Sigmoid colon (tissue), 7 donors: ENCODE measurements around the gene SMKR1. TPM values are rescaled to one million over a fixed set of nuclear protein-coding genes. Genes with fewer than 3 reads are reported as not detected.

ENCODE experiments used
- DNase-seq: peaks from one replicate; pipeline ENCODE4 v3.0.0-alpha.2; 2019
- H3K27ac ChIP-seq, 4 donors: fragments of 200-600 bp; sonication (generic); one replicate each; pipeline ENCODE4 v1.5.1; 2016 to 2019; ENCODE audit warnings: mild to moderate bottlenecking in 1 of 4
- H3K27me3 ChIP-seq, 3 donors: fragments of 200-600 bp; sonication (generic); one replicate each; pipeline ENCODE4 v1.5.1; 2019; ENCODE audit warnings: mild to moderate bottlenecking in 1 of 3
- H3K36me3 ChIP-seq, 4 donors: fragments of 200-600 bp; sonication (generic); one replicate each; pipeline ENCODE4 v1.5.1; 2016 to 2019
- H3K4me1 ChIP-seq, 4 donors: fragments of 200-600 bp; sonication (generic); one replicate each; pipeline ENCODE4 v1.5.1; 2017 to 2019
- H3K4me3 ChIP-seq, 4 donors: fragments of 200-600 bp; sonication (generic); one replicate each; pipeline ENCODE4 v1.5.1; 2017 to 2019; ENCODE audit warnings: mild to moderate bottlenecking in 2 of 4, moderate library complexity in 1 of 4
- H3K9me3 ChIP-seq, 4 donors: fragments of 200-600 bp in 3 of 4; sonication (generic) in 3 of 4; one replicate each; pipeline versions ENCODE4 v1.5.1 to v1.6.1; 2013 to 2019
- CTCF ChIP-seq, 4 experiments: fragments of 450-650 bp in 3 of 4; fragments of 200-600 bp in 1 of 4; IDR thresholded peaks; one replicate each; pipeline ENCODE4 v1.5.1; 2016 to 2019; ENCODE audit warnings: antibody characterized with exemption in 4 of 4, mild to moderate bottlenecking in 3 of 4, moderate library complexity in 2 of 4
- EP300 ChIP-seq, 4 donors: sonication (generic); formaldehyde crosslinking; IDR thresholded peaks; one replicate each; pipeline ENCODE4 v1.6.1; 2017; ENCODE audit warnings: antibody characterized with exemption in 4 of 4
- POLR2A ChIP-seq, 2 donors: fragments of 450-650 bp; IDR thresholded peaks; one replicate each; pipeline ENCODE4 v1.6.1; 2016; ENCODE audit warnings: antibody characterized with exemption in 2 of 2, mild to moderate bottlenecking in 2 of 2, moderate library complexity in 2 of 2
- POLR2AphosphoS5 ChIP-seq, 4 donors: sonication (generic); formaldehyde crosslinking; IDR thresholded peaks; one replicate each; pipeline ENCODE4 v1.6.1; 2017; ENCODE audit warnings: antibody characterized with exemption in 4 of 4
- WGBS, 2 donors: extraction: QIAGEN DNeasy Blood & Tissue Kit; methylation state at CpG; one replicate each; pipeline ENCODE4 v1.1.7; 2013; 5-methylcytosine and 5-hydroxymethylcytosine counted together
- intact Hi-C: fragments of 100-400 bp; cut with DNase I; formaldehyde crosslinking; loops from one replicate; pipeline ENCODE4 v1.15.1; 2023
- polyA plus RNA-seq, 3 donors: library from polyadenylated mRNA; stranded (reverse); fragments of 200-250 nt; gene quantifications; one replicate each; pipeline ENCODE4 v1.2.3, GENCODE V29; 2013
- total RNA-seq, 4 donors: library from RNA; depleted of rRNA; stranded (reverse); fragments of >200 nt; gene quantifications; one replicate each; pipeline ENCODE4 v1.1.0, GENCODE V29; 2016
- donor health status: healthy with polysubstance abuse.
- donor health status: Bipolar disorder and iron deficiency.
- donor health status: healthy.

Gene SMKR1
- not detected for total RNA-seq
- polyA plus RNA-seq, result under 1 TPM in 1 of 3 donors, not detected in 2; 0.45 TPM

- Histone ChIP-seq H3K9me3 (no peaks in the 10 kb centered on the region), H3K27ac (no peak within 1 kb of the TSS), H3K27me3 (peaks cover 0 to 16% (median 0%) of the 10 kb centered on the region in 3 donors), H3K4me1 (peaks cover 0 to 17% (median 8%) of the 10 kb centered on the region in 4 donors), H3K36me3 (no peaks in the 10 kb centered on the region), H3K4me3 (peak within 1 kb of the TSS; percentile 25 to 60 (median 53))
- 3 to 5% methylated on average over 89 of the region's 89 CpGs for WGBS, 2 donors
- peak; percentile 71 for DNase-seq
- TF ChIP-seq POLR2AphosphoS5 (IDR thresholded peaks at IDR 0.05), result no peak
- TF ChIP-seq EP300 (IDR thresholded peaks at IDR 0.05), result no peak
- TF ChIP-seq CTCF (IDR thresholded peaks at IDR 0.05), result no peak
- no peak for TF ChIP-seq POLR2A (IDR thresholded peaks at IDR 0.05)
- intact Hi-C loops, result no loop called here
These were observed at the start of gene SMKR1 for GRCh38 chr7:129501760-129502707. SMKR1 (plus strand) TSS chr7:129502531; CDS start chr7:129502825, 294 bp downstream.

GRCh38 chr7:129452589-129453231 is 49.6 kb upstream of the SMKR1 start:
- Histone ChIP-seq H3K27ac (no peak overlapping the region), H3K36me3 (no peaks in the 10 kb centered on the region), H3K9me3 (peaks cover 0 to 9% (median 6%) of the 10 kb centered on the region in 4 donors), H3K4me1 (no peaks in the 10 kb centered on the region), H3K27me3 (no peaks in the 10 kb centered on the region), H3K4me3 (no peak overlapping the region)
- no peak for DNase-seq
- WGBS, 2 donors, result 61 to 90% methylated on average over 2 of the region's 2 CpGs
- intact Hi-C loops, result no loop called here
- no peak for TF ChIP-seq EP300 (IDR thresholded peaks at IDR 0.05)
- TF ChIP-seq POLR2A (IDR thresholded peaks at IDR 0.05), result no peak
- no peak for TF ChIP-seq CTCF (IDR thresholded peaks at IDR 0.05)
- no peak for TF ChIP-seq POLR2AphosphoS5 (IDR thresholded peaks at IDR 0.05)

GRCh38 chr7:129453510-129454248 is 48.7 kb upstream of the SMKR1 start:
- 90 to 95% methylated on average over 1 of the region's 1 CpG for WGBS, 2 donors
- Histone ChIP-seq H3K9me3 (peaks cover 0 to 4% (median 3%) of the 10 kb centered on the region in 4 donors), H3K4me1 (no peaks in the 10 kb centered on the region), H3K27ac (no peak overlapping the region), H3K27me3 (no peaks in the 10 kb centered on the region), H3K36me3 (no peaks in the 10 kb centered on the region), H3K4me3 (no peak overlapping the region)
- intact Hi-C loops, result no loop called here
- no peak for DNase-seq
- TF ChIP-seq EP300 (IDR thresholded peaks at IDR 0.05) (no peak), CTCF (IDR thresholded peaks at IDR 0.05) (no peak), POLR2A (IDR thresholded peaks at IDR 0.05) (no peak), POLR2AphosphoS5 (IDR thresholded peaks at IDR 0.05) (no peak)

DNA sequence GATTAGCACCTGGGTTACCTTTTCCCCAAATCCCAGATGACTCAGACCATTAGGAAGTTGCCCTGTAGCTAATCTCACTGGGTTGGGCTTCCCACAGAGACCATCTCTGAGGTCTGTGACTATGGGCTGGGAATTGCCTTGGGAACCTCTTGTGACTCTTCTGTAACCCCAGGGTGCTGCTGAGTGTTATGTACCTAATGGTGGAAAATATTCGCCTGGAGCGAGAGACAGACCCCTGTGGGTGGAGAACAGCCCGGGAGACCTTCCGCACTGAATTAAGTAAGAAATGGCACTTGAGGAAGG is 48.1 kb upstream of the SMKR1 start:
- no peaks in the 10 kb centered on the region for H3K36me3 ChIP-seq
- no peaks in the 10 kb centered on the region for H3K27me3 ChIP-seq
- no peaks in the 10 kb centered on the region for H3K9me3 ChIP-seq
- H3K4me1 ChIP-seq, result no peaks in the 10 kb centered on the region
- TF ChIP-seq EP300 (IDR thresholded peaks at IDR 0.05), result no peak
- no peak for TF ChIP-seq POLR2AphosphoS5 (IDR thresholded peaks at IDR 0.05)
- TF ChIP-seq CTCF (IDR thresholded peaks at IDR 0.05), result no peak
- TF ChIP-seq POLR2A (IDR thresholded peaks at IDR 0.05), result no peak
- H3K27ac ChIP-seq, result no peak overlapping the region
- DNase-seq, result no peak
- no peak overlapping the region for H3K4me3 ChIP-seq
- 95 to 97% methylated on average over 4 of the region's 4 CpGs for WGBS, 2 donors
- intact Hi-C loops, result no loop called here
